Cortex of kidney (tissue), 1 donor: ENCODE data around the gene ACTR2.
"Not testable (repeated sequence)": the region's sequence is repeated elsewhere in the genome, so short reads cannot be mapped to it uniquely, and the experiment has no call there.

ENCODE experiments used
- DNase-seq: peaks from one replicate; lab custom pipeline; 2025; lab: John Stamatoyannopoulos, UW

ACTR2 gene

DNA sequence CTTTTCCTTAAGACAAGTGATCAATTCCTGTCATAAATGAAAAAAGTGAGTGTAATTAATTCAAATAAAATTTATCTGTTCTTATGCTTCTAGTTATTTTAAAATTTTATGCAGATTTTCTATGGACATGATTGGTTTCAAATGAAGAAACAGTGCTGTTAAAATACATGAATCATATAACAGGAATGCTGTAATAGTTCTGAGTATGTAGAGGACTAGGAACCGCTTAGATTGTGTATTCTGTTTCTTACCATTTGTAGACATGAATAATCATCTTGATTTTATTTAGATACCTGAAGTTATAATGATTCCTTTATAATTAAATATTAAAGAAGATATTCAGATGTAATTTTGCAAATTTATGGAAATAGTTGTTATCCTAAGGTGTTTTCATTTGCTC is 3.5 kb downstream of the ACTR2 start:
- DNase-seq = no peak

DNA sequence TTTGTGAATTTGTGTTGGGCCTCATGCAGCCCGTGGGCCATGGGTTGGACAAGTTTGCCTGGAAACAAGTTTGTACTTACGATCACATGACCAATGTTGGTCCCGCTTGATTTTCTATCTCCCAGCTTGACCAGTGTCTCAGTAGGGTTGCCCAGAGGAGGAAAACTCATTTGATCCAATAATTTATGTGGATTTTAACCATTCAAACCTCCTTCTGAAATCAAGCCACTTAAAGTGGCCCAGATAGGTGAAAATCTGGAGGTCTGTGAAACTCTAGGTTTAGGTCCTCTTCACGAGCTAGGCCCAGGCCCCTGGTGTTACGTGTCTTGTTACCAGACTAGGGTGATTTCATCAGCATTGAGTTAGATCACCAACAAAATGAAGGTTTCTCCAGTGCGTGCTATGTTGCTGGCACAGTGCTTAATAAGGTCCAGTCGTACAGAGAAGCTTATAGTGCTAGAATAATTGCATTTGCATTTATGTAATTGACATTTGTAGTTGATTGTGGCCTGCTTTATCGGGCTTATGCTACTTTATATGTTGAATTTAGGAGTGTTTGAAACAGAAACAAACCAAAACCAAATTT is 4.4 kb downstream of the ACTR2 start:
- no peak for DNase-seq

- DNase-seq = no peak
Observed at GRCh38 chr2:65232636-65233035, 5.0 kb downstream of the ACTR2 start.

- no peak for DNase-seq
Observed at GRCh38 chr2:65240657-65241056, 13.0 kb downstream of the ACTR2 start.

- DNase-seq = not testable (repeated sequence)
Observed at GRCh38 chr2:65244452-65244851, 16.8 kb downstream of the ACTR2 start.

- no peak for DNase-seq
Observed at GRCh38 chr2:65252640-65253039, 25.0 kb downstream of the ACTR2 start.

- no peak for DNase-seq
Observed at GRCh38 chr2:65255356-65255755, 27.7 kb downstream of the ACTR2 start.

- no peak for DNase-seq
Observed at GRCh38 chr2:65256054-65256453, 28.4 kb downstream of the ACTR2 start.

DNA sequence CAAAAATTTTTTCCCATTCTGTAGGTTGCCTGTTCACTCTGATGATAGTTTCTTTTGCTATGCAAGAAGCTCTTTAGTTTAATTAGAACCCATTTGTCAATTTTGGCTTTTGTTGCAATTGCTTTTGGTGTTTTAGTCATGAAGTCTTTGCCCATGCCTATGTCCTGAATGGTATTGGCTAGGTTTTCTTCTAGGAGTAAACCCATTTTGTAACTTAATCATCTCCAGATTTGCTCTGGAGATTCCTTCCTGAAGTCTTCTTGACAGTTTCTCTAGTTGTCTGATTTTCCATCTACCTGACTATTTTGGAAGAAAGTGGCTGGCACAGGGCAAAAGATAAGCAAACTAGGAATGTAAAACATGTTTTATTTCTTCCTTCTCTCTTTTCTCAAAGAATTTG is 30.2 kb downstream of the ACTR2 start:
- DNase-seq = not testable (repeated sequence)

DNA sequence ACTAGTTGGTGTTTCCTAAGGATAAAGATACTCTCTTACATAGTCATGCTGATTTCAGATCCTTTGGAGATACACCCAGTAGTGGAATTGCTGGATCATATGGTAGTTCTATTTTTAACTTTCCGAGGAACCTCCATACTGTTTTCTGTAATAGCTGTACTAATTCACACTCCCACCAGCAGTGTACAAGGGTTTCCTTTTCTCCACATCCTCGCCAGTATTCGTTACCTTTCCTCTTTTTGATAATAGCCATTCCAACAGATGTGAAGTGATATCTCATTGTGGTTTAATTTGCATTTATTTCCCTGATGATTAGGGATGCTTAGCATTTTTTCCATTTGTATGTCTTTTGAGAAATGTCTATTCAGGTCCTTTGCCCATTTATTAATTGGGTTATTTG is 34.0 kb downstream of the ACTR2 start:
- no peak for DNase-seq

GRCh38 chr2:65263262-65263661 is 35.6 kb downstream of the ACTR2 start:
- no peak for DNase-seq

- DNase-seq = no peak
Observed at GRCh38 chr2:65263986-65264385, 36.4 kb downstream of the ACTR2 start.

DNA sequence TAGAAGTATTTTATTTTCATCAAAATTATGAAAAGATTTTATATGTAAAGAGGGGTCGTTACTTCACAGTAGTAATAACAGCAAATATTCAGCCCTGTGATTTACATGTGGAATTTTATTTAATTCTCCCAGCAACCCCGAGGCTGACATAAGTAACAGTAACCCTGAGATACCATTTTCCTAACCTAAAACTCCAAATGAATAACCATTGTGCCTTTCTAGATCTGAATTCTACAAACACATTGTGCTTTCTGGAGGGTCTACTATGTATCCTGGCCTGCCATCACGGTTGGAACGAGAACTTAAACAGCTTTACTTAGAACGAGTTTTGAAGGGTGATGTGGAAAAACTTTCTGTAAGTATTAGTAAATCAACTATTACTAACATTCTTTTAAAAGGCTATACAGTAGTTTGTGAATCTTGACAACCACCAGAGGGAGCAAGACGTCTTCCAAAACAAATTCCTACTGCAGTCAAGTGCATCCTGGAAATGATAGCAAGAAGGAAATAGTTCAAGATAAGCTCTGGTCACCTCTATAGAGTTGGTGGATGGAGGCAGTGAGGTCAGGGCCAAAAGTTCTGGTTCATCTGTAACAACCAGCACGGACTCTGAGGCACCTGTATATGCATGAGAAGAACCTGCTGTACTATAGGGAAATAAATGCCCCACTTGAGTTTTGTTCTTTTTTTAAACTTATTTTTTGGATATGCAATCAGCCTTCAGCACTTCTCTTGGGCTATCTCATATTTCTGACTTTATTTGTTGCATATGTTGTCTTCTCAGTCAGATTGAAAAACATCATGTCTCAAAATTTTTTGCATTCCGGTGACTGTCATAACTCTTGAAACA is 37.4 kb downstream of the ACTR2 start:
- no peak for DNase-seq

- no peak for DNase-seq
Observed at GRCh38 chr2:65265671-65266045, 38.0 kb downstream of the ACTR2 start.

DNA sequence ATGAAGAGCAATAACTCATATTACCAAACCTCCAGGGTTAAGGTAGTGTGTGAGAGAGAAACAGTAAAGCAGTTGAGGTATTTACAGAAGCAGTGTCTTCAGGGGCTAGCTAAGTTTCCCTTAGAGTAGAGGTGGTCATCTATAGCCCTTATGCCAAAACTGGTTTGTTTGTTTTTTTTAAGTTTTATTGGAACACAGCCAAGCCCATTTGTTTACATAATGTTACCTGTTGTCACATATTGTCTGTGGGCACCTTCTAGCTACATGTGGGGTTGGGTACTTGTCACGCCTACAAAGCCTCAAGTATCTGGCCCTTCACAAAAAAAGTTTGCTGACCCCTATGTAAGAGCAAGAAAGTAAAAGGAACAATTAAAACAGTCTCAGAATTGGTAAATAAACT is 39.4 kb downstream of the ACTR2 start:
- DNase-seq = no peak

DNA sequence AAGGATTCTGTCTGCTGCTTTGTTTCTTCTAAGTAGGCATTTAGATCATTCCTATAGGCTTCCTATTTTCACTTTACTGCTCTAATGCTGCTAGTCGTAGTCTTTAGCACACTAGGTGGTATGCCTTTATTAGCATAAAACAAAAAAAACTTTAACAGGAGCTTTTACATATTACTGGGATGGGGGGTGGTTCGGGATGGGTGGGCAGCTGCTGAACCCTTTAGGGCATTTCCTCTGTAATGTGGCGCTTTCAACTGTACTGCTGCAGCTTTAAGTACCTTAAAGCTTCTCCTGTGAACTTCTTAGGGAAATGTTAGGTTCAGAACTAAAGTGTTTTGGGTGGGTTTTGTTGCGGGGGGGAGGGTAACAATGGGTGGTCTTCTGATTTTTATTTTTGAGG is 41.3 kb downstream of the ACTR2 start:
- DNase-seq = no peak

- DNase-seq = no peak
Observed at GRCh38 chr2:65273344-65273743, 45.7 kb downstream of the ACTR2 start.

- no peak for DNase-seq
Observed at GRCh38 chr2:65275141-65275915, 47.7 kb downstream of the ACTR2 start.

DNA sequence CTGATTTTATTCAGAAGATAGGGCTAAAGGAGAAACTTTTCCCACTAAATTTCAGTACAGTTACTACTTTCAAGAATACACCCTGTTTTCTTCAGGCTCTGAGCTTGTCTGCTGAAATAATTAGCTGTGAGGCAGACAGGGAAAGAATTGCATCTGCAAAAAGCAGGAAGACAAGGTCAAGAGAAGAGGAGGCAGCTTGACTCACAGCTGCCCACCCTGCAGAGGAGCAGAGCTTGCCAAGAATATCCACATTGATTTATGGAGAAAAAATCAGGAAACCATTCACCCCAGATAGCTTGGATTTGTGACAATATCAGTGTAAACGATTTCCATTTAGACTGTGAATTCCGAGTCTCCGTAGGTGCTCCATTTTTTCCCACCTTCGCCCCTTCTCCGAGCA is 49.0 kb downstream of the ACTR2 start:
- DNase-seq = no peak

DNA sequence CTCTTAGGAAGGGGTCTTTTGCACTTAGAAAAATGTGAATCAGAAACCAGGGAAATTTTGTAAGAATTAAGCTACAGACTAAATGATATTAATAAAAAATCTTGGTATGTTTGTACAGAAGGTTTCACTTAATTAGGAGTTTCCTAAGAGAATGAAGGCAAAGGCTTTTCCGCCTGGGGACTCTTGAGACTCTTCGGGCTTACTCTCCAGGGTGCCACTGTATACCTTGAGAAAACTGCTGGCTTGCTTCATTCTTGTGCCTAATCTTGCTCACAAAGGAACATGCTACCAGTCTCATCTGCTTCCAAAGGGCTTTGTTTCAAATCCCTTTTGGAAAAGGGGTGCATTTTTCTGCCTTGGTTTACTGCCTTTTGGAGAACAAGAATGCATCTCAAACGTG is 49.5 kb downstream of the ACTR2 start:
- no peak for DNase-seq

GRCh38 chr2:65277791-65278483 is 50.3 kb downstream of the ACTR2 start:
- DNase-seq = no peak

DNA sequence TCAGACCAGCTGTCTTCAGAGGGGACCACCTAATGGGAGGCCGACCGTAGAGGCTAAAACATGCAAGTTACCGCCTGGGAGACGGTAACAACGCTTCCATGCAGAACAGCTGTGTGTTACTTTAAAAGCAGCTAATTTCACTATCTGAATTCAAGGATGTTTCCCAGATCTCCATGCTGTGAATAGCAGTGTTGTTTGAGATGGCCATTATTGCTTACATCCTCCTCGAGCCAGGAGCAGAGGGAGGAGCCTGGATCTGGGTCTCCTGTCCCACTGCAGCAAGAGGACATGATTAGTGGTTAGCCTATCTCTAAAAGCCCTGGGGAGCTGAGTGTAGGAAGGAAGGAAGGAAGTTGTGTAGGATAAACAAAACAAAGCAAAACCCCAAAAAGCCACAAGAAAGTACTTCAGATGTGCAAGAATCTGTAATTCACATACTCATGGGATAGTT is 50.9 kb downstream of the ACTR2 start:
- no peak for DNase-seq
